NOMO-1 (cell line): ENCODE data around the gene BEND5.

Experiments
- DNase-seq, 2 experiments: peaks; one replicate each; lab custom pipeline; 2025; ENCODE audit not compliant: unreplicated experiment in 2 of 2; lab: John Stamatoyannopoulos, UW

The BEND5 gene

DNA sequence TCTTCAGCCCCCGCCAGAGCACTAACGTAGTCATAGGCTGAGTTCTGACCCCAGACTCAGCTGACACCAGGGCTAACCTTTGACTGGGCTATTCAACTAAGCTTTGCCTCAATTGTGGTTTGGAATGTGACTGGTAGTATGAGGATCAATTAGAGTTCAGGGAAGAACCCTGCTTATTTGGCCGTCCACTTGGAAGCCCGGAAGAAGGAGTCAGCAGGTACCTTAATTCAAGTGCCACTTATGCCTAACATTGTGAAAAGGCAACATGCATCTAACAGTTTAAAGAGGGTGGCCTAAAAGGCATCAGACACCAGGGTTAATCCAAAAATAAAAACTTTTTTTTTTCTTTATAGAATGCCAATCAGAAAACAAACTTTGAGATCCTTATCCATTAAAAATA, 92.3 kb downstream of the BEND5 start:
- DNase-seq, result no peak

GRCh38 chr1:48683839-48684238, 92.9 kb downstream of the BEND5 start:
- no peak for DNase-seq

- no peak for DNase-seq
Observed at GRCh38 chr1:48681476-48682305, 95.0 kb downstream of the BEND5 start.

GRCh38 chr1:48680411-48681035, 96.2 kb downstream of the BEND5 start:
- DNase-seq, result no peak

DNA sequence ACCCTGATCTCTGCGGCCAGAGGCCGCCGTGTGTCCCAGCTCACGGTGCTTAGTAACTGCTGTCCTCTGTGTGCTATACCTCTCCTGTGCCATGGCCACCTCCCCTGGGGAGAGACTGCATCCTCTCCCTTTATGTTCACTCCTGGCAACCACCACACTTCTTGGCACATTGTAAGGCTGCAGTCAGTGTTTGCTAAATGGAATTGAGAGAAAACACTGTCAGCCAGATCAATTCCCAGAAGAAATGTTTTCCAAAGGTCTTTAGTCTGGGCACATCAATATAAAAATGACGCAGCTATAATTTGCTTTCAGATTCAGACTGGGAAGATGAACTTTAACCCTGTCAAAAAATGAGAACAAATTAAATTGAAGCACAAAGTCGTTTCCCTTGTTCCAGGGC, 96.8 kb downstream of the BEND5 start:
- DNase-seq, result no peak

- DNase-seq, result no peak
Observed at GRCh38 chr1:48678710-48679505, 97.8 kb downstream of the BEND5 start.
